GM04504 (cell line): ENCODE results near the gene GBGT1.

Source experiments
- DNase-seq: peaks from one replicate; pipeline ENCODE4 v3.0.0-alpha.2; 2012; ENCODE audit warnings: low read depth

The GBGT1 gene

DNA sequence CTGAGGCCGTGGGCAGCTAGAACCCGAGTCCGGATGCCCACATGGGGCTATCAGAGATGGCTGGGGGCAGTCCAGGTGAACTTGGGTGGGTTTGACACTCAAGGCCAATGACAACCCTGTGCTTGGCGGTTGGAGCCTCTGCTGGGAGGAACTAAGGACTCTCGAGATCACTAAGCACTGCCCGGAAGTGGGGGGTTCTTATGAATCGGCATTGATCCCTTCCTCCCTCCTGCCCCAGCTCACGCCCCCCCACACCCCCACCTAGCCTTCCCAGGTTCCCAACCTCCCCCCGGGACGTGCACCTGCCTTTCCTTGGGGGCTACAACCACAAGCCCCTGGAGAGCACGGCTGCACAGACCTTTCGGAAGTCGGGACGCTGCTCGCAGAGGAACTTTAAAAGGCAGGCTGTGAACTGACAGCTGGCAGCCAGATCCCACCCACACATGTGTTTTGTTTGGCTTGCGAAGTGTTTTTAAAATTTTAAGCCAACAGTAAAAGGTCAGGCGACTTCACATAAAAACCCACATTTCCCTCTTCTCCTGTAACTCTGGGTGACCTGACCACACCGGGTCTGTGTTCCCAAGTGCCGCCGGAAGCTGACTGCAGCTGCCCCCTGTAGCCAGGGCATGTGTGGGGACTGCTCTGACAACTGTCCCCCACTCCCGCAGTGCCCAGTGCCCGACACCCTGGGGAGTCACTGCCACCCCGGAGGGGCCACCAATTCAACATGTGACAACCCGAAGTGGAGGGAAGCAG, 37.6 kb downstream of the GBGT1 start:
- DNase-seq, result no peak

DNA sequence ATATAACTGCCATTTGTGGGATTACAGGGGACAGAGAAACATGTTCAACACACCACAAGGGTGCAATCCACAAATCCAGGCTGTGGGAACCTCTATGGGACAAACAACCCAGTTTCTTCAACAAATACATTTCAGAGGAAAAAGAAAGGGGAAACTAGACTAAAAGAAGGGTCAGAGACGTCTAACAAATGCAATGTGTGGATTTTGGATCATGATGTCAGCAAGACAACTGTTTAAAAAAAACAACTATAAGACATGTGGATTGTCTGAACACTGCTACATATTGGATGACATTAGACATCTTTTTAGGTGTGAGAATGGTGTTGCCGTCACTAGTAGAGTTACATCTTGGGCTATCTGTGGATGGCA, 38.8 kb downstream of the GBGT1 start:
- DNase-seq, result no peak

DNA sequence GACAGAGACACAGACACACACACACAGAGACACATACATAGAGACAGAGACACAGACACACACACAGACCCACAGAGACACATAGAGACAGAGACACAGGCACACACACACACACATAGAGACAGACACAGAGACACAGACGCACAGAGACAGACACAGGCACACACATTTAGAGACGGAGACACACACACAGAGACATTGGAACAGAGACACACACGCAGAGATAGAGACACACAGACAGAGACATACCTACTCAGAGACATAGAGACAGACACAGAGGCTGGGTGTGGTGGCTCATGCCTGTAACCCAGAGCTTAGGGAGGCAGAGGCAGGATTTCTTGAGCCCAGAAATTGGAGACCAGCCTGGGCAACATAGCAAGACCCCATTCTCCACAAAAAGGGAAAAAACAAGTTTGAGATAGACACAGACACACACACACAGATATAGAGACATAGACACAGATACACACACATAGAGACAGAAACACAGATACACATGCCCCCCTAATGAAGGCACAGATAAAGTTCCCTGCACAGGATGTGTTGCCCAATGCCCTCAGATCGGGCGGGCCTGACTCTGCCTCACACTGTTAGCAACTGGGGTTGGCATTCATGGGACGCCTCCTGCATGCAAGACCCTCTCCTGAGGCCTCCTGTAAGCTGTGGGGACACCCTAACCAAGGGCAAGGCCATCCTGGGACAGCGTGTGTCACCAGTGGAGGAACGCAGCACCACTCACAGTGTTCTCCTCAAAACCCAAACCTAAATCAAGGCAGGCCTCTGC, 39.4 kb downstream of the GBGT1 start:
- no peak for DNase-seq

DNA sequence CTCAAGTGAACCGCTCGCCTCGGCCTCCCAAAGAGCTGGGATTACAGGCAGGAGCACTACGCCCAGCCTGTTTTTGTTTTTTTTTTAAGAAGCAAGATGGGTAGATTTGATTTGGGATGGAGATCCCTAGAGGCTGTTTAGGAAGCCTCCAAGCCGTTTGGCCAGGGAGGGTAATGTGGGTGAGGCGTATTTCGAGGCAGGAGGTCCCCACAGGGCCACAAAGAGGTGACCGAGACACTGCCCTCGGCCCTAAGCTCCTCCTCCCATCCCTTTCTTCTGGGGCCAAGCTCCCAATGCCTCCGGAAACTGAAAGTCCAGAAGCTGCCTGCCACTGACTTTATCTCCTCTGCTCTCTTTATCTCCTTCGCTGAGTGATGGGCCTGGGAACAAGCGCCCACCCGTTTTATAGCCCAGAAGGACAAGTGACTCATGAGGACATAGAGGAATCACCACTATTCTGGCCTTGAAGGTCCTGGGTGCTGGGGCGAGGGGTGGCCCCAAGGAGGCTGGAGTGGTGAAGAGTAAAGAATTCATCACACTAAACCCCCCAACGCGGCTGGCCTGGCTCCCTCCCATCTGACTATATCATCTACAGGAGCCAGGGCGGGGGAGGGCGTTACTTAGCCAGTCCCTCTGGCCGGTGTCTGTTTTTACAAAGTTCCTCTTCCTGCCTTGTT, 40.6 kb downstream of the GBGT1 start:
- DNase-seq, result no peak

DNA sequence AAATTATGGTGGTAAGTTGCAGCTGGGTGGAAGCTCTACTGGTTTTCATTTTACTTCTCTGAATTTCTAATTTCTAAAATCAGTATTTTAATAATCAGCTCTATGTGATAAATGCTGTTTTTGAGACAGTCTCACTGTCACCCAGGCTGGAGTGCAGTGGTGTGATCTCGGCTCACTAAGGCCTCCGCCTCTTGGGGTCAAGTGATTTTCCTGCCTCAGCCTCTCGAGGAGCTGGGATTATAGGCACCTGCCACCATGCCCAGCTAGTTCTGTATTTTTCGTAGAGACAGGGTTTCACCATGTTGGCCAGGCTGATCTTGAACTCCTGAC, 41.1 kb downstream of the GBGT1 start:
- no peak for DNase-seq

DNA sequence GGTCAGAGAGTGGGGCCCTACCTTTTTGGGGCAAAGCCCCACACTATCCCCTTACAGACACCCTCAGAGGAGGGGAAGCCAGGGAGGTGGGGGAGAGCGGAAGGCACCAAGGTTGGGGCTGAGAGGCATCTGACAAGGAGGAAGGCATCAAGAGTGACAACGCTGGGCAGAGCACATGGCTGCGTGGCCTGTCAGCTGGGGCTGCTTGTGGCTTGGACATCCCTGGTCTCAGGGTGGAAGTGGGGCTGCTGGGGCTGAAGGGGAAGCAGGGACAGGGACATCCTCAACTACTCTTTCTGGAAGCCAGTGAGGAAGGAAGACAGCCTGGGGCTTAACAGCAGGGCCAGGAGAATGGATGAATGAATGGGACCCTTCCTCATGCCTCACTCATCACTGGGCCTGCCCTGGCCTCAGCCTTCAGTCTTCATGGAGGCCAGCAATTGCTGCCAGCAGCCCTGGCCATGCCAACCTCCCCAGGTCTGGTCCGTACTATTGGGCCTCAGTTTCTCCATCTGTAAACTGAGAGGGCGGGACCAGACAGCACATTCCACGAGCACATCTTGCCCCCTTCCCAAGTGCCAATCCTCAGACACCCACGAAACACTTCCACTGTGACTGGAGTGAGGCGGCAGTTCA, 41.7 kb downstream of the GBGT1 start:
- no peak for DNase-seq

DNA sequence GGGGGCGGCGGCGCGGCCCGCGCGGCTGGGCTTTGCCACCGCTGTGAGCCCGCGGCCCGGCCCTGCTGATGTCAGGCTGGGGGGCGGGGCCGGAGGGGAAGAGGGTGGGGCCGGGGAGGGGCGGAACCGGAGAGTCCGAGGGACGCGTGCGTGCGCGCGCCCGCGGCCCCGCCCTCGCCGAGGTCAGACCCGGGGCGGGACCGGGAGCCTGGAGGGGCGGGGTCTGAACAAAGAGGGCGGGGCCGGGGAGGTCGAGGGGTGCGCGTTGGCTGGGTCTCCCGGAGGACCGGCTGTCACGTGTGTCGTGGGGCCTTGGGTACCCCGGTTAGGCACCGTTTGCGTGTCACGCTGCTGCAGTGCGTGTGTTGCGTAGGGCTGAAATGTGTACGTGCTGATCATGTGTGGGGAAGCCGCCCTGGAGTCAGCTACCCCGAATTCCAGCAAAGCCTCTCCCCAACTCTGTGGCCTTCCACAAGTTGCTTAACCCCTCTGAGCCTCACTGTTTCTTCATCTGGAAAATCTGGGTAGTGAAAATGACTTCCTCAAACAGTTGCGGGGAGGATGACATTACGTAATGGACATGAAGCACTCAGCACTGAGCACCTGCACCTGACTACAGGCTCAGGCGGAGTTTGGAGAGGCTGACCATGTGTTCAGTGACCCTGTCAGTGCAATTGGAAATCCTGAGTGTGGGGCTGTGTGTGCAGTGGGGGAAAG, 42.4 kb downstream of the GBGT1 start, which contains the start of gene RALGDS:
RALGDS (minus strand) TSS at position 43 of the 717 bp plus-strand sequence. CDS start 86 bp downstream, outside the sequence.
- DNase-seq, result peak; percentile 68

DNA sequence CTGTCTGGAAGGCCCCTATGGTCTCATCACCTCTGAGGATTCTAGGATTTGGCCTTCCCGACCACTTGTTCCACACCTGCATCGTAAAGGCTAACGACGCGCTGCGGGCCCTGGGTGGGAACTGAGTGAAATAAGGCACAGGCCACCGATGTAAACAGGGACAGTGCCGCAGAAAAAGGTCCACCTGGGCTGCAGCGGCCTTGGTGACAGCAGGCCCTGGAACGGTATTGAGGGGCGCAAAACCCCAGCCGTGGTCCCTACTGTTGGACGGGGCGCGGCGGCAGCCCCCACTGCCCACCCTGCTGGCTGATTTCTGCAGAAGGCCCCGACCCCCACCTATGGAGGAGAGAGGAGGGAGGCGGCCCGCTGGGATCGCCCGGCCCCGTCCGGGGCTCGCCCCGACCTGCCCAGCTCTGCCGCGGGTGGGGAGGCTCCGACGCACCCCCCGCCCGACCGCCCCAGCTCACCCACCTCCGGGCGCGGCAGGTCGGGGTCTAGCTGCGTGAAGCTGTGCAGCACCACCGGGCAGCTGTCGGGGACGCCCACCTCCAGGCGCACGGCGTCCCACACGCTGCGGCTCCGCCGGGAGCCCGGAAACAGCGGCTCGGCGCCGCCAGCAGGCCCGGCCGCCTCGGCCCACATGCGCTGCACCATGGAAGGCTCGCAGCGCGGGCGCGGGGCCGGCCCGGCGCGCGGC, 43.1 kb downstream of the GBGT1 start:
- DNase-seq, result no peak

DNA sequence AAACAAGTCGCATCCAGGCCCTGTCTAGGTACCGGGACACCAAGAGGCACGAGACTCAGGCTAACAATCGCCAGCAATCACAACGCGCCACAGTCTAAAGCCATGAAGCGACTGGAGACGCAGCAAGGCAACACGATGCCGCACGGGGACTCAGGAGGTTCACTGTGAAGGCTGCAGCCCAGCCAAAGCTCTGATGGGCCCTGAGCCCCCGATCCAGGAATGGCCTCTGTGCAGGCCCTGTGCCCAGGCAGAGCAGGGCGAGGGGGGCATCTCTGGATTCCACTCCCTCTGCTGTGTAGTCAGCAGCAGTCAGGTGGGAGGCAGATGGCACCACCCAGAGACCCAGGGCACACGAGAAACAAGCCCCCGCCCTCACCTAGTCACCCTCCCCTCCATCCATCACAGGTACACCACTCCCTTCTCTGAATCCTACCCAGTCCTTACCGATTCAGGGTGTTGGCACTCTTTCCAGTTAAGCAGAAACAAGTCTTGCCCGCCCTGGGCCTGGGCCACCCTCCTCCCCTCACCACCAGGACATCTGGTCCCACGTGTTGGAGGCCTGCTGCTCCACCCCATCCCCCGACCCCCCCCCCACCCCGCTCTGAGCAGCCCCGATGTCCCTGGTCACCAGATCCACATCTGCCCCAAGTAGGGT, 43.7 kb downstream of the GBGT1 start:
- no peak for DNase-seq

DNA sequence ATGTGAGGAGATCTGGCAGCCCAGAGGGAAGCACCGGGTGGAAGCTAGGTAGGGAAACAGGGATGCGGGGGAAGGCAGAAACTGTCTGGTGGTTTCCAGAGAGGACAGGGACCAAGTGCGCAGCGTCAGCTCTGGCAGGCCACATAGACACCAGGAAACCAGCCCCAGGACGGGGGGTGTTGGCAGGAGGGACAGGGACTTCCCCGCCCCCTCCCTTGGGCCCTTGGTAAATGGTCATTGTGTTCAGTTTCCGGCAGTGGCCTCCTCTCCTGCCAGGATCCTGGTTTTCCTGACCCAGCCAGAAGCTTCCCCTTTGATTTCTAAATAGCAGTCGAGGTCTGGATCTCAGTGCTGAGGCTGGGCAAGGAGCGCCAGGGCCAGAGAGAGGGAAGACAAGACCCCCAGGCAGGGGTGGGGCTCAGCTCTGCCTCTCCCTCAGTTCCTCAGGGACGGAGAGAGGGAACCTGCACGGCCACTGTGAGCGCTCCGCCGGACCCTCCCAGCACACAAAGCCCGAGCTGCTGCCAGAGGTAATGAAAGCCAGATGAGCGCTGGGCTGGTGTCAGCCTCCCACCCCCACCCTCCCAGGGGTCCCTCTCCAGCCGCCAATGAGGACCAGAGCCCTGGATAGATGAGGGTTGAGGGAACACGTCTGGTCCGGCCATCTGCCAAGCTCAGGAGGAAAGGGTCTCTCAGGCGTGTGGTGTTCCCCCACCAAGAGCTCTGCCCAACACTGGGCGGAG, 44.4 kb downstream of the GBGT1 start:
- DNase-seq, result no peak

DNA sequence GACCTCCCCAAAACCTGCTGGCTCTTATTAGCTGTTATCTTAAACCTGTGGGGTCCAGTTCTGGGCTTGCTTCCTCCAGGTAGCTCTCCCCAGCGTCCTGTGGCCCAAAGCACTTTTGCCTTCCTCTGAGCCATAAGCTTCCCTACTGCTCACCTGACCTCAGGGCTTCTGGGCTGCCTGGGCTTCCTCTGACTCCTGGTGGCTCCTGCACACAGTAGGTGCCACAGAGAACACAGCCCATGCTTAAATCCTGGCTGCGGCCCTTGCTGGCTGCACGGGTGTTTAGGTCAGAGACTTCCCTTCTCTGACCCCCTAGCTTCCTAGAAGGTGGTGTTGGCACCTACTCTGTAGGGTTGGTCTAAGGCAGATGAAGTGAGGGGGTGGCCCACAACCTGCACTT, 45.1 kb downstream of the GBGT1 start:
- DNase-seq, result no peak

DNA sequence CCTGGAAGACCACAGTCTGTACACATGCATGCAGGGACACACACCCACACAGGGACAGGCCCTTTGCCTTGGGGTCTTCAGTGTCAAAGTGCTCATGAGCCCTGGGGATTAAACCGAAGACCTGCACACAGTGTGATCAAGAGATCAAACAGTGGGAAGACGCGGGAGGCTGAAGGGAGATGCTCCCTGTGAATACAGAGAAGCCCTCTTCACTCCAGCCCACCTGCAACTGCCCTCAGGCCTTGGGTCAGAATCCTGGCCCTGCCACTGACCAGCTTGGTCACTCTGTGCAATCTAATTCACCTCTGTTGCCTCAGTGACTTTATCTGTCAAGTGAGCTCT, 45.6 kb downstream of the GBGT1 start:
- no peak for DNase-seq

DNA sequence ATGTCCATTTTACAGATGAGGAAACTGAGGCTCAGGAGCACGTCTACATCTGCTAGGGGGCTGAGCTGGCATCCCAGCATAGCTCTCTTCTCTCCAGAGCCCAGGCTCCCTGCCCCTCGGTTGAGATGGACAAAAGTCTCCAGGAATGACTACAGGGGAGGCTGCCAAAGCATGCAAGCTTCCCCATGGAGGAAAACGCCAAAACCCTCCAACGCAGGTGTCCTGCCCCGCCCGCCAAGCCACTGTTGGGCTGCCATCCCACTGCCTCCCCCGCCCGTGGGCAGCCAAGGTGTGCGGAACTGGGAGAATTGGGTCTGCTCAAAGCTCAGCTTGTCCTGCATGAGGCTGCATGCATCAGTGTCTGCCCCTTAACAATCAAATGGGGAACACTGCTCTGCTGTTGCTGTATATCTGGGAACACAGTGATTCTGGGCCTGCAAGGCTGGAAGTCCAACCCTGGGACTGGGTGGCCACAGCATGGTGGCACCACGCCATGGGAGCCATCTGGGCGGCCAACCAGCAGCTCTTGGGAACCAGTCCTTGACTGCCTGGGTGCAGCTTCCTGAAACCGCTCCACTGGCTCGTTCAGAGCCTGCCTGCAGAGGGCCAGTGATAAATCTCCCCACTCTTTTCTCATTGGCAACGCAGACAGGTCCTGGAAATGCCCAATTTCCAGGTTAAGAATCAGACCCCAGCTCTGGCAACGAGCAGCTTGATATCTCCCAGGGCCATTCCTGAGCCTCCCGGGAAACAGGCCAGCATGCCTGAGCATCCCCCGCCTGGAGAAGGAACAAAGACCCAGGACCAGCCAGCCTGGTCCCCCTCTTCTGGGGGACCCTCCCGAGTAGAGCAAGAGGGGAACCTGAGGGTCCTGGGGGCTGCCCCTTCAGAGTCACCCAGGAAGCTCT, 46.2 kb downstream of the GBGT1 start:
- peak; percentile 48 for DNase-seq

DNA sequence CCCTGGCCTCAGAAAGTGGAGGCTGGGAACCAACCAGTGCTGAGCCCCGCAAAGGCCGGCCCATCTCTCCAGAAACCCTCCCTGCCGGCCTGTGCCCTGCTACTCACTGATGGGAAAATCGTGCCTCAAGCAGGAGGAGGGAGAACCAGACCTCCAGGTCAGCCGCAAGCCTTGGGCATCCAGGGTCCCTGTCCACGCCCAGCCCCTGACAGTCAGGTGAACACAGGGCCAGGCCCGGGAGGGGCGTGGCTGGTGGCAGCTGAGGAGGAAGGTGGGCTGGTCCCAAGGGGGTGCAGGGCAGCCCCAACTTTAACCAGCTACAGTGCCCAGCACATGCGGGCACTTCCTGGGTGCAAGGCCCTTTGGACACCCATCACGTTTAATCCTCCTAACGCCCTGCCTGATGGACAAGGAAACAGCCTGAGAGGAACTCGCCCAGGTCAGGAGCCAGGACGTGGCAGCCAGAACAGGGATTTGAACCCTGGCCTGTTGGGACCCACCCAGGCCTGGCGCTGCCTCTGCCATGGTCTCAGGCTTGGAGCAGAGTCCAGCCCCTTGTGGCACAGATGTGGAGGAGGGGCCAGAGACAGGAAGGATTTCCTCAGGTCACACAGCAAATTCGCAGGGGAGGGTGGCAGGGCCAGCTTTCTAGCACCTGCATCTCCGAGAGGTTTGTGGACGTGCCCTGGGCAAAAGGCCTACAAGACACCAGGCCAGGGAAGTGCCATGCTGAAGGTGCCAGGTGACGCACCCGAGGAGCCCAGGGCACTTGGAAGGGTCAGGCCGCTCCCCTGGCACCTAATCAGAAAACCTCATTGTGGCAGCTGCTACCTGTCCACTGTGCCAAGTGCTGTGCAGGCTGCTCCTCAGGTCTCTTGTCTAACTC, 47.1 kb downstream of the GBGT1 start:
- no peak for DNase-seq

DNA sequence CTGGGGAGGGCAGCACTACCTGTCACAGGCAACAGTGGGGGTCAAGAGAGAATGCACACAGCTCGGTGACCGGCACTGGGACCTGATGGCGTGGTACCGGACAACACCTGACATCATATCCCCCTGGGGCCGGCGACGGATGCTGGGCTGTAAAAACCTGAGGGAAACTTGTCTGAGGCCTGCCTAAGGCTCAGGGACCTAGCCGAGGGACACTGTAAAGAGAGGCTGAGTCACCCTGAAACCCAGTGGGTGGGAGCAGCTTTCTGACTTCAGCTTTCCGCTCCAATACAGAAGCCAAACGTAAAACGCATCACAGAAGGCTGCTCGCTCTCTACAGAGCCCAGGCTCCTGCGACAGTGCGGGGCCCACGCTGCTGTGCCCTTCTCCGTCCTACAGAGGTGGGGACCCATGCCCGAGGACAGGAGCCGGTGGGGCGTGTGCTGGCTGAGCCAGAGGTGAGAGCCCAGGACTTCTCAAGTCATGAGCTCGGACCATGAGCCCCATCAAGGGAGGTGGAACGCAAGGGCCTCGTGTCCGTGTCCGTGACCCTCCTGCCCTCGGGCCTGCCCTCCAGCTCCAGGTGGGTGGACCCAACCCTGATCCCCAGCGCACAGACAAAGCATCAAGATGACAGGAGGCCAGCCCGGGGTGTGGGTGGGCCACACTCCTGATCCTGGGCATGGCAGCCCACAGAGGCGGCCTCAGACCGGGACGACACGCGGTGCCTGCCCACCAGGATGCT, 47.9 kb downstream of the GBGT1 start:
- peak; percentile 65 for DNase-seq

DNA sequence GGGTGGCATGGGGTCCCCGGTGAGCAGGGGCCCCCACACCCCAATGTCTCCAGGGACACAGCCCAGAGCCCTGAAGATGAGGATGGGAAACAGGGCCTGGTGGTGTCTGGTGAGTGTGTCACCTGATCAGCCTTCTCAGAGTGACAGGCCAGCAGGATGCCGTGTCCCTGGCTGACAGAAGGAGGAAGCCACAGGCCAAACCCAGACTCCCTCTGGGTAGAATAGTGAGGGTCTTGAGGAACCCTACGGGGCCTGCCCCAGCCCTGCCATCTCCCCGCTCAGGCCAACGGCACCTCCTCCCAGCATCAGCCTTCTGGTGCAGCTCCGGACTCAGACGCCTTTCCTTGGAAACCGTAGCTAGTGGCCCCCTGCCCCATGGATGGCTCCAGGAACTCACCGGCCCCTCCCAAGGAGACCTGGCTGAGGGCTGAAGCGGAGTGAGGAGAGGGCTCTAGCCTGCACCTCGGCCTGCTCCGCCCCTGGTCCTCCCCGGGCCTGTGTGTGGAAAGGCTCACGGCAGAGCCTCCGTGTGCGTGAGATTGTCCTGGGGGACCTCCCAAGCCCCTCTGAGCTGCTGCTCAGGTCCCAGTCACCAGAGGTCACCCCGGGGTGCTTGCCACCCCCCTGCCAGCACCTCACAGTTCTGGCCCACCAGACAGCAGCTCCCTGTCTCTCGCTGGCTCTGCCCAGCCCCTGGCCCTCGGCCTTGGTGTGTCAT, 48.7 kb downstream of the GBGT1 start:
- DNase-seq, result no peak
